A673 (cell line): ENCODE results near the gene PLA2G6.

Source experiments
- EZH2 ChIP-seq: fragments of 200-600 bp; sonication (generic); IDR thresholded peaks from 2 replicates; pipeline ENCODE4 v1.6.1; 2017; ENCODE audit warnings: borderline replicate concordance, low read depth, mild to moderate bottlenecking, mixed read lengths, antibody characterized with exemption, low read length; ENCODE audit not compliant: poor library complexity, severe bottlenecking
- TF ChIP-seq, protein P1 (sequence below): fragments of 300-800, 200-600 bp; sonication (generic); conservative IDR thresholded peaks from 2 replicates; pipeline ENCODE4 v1.5.1; 2017; ENCODE audit warnings: low read depth, mild to moderate bottlenecking, antibody characterized with exemption, low read length, moderate library complexity, mixed read lengths

GRCh38 chr22:38080850-38081635 lies 100.6 kb downstream of the PLA2G6 start:
- TF ChIP-seq EZH2, result no peak
- TF ChIP-seq, protein P1, sequence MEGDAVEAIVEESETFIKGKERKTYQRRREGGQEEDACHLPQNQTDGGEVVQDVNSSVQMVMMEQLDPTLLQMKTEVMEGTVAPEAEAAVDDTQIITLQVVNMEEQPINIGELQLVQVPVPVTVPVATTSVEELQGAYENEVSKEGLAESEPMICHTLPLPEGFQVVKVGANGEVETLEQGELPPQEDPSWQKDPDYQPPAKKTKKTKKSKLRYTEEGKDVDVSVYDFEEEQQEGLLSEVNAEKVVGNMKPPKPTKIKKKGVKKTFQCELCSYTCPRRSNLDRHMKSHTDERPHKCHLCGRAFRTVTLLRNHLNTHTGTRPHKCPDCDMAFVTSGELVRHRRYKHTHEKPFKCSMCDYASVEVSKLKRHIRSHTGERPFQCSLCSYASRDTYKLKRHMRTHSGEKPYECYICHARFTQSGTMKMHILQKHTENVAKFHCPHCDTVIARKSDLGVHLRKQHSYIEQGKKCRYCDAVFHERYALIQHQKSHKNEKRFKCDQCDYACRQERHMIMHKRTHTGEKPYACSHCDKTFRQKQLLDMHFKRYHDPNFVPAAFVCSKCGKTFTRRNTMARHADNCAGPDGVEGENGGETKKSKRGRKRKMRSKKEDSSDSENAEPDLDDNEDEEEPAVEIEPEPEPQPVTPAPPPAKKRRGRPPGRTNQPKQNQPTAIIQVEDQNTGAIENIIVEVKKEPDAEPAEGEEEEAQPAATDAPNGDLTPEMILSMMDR, result no peak
